ENCODE measurements around the gene NANP.

DNA sequence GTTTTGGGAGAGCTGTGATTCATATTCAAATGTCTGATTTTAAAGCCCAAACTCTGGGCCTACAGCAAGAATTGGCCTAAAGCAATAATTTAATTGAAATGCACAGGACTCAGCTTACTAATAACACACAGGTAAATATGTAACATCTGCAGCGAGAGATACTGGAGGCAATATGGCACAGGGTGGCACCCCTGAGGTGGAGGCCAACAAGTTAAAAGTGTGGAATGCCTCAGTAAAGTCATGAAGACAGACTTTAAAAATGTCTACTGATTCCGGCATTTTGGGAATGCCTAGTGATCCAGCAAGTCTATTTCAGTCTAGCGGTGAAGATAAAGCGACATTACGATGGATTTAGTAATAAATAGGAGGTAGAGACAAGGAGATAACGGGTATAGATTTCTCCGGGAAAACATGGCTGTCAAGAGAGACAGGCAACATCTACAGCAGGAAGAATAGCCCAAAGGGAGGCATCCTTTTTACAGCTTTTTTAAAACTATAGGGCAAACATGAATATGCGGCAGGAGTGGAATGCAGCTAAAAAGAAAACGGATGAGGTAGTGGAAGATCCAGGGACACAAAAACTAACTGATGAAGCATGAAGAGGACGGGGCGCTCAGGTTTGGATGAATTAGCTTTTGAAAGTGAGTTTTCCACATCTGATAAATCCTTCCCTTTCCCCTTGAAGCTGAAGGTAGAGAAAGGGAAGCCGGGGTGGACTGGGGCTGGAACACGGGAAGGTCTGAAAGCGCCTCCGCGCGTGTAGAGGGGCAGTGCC lies 1.2 kb downstream of the NANP start:
- TF ChIP-seq, protein P1, sequence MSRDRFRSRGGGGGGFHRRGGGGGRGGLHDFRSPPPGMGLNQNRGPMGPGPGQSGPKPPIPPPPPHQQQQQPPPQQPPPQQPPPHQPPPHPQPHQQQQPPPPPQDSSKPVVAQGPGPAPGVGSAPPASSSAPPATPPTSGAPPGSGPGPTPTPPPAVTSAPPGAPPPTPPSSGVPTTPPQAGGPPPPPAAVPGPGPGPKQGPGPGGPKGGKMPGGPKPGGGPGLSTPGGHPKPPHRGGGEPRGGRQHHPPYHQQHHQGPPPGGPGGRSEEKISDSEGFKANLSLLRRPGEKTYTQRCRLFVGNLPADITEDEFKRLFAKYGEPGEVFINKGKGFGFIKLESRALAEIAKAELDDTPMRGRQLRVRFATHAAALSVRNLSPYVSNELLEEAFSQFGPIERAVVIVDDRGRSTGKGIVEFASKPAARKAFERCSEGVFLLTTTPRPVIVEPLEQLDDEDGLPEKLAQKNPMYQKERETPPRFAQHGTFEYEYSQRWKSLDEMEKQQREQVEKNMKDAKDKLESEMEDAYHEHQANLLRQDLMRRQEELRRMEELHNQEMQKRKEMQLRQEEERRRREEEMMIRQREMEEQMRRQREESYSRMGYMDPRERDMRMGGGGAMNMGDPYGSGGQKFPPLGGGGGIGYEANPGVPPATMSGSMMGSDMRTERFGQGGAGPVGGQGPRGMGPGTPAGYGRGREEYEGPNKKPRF (IDR thresholded peaks at IDR 0.05; ENCODE audit: low read depth, low read length), result no peak
- TF ChIP-seq HNRNPK (IDR thresholded peaks at IDR 0.05; ENCODE audit: low read depth, low read length, poor library complexity, severe bottlenecking) (no peak), BRCA1 (IDR thresholded peaks at IDR 0.05) (no peak), BRCA1 (CRISPR knock-in tag; IDR thresholded peaks at IDR 0.05) (no peak), SAFB2 (IDR thresholded peaks at IDR 0.05; ENCODE audit: borderline replicate concordance, low read depth, low read length, severe bottlenecking) (no peak), FOXM1 (IDR thresholded peaks at IDR 0.05; ENCODE audit: low read depth) (no peak), FOXM1 (CRISPR knock-in tag; IDR thresholded peaks at IDR 0.05; ENCODE audit: low read depth) (no peak), MXI1 (IDR thresholded peaks at IDR 0.05; ENCODE audit: low read depth, low read length) (no peak), EGR1 (conservative IDR thresholded peaks at IDR 0.05) (no peak), CREM (IDR thresholded peaks at IDR 0.05; ENCODE audit: low read depth) (no peak), NKRF (IDR thresholded peaks at IDR 0.05; ENCODE audit: borderline replicate concordance) (no peak), CBX5 (IDR thresholded peaks at IDR 0.05; ENCODE audit: borderline replicate concordance, low read depth) (no peak)
- TF ChIP-seq, protein P2, sequence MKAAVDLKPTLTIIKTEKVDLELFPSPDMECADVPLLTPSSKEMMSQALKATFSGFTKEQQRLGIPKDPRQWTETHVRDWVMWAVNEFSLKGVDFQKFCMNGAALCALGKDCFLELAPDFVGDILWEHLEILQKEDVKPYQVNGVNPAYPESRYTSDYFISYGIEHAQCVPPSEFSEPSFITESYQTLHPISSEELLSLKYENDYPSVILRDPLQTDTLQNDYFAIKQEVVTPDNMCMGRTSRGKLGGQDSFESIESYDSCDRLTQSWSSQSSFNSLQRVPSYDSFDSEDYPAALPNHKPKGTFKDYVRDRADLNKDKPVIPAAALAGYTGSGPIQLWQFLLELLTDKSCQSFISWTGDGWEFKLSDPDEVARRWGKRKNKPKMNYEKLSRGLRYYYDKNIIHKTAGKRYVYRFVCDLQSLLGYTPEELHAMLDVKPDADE (conservative IDR thresholded peaks at IDR 0.05; ENCODE audit: control insufficient read depth, low read depth, low read length), result no peak
- TF ChIP-seq, protein P3, sequence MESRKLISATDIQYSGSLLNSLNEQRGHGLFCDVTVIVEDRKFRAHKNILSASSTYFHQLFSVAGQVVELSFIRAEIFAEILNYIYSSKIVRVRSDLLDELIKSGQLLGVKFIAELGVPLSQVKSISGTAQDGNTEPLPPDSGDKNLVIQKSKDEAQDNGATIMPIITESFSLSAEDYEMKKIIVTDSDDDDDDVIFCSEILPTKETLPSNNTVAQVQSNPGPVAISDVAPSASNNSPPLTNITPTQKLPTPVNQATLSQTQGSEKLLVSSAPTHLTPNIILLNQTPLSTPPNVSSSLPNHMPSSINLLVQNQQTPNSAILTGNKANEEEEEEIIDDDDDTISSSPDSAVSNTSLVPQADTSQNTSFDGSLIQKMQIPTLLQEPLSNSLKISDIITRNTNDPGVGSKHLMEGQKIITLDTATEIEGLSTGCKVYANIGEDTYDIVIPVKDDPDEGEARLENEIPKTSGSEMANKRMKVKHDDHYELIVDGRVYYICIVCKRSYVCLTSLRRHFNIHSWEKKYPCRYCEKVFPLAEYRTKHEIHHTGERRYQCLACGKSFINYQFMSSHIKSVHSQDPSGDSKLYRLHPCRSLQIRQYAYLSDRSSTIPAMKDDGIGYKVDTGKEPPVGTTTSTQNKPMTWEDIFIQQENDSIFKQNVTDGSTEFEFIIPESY (CRISPR knock-in tag; IDR thresholded peaks at IDR 0.05), result no peak
- TF ChIP-seq, protein P4, sequence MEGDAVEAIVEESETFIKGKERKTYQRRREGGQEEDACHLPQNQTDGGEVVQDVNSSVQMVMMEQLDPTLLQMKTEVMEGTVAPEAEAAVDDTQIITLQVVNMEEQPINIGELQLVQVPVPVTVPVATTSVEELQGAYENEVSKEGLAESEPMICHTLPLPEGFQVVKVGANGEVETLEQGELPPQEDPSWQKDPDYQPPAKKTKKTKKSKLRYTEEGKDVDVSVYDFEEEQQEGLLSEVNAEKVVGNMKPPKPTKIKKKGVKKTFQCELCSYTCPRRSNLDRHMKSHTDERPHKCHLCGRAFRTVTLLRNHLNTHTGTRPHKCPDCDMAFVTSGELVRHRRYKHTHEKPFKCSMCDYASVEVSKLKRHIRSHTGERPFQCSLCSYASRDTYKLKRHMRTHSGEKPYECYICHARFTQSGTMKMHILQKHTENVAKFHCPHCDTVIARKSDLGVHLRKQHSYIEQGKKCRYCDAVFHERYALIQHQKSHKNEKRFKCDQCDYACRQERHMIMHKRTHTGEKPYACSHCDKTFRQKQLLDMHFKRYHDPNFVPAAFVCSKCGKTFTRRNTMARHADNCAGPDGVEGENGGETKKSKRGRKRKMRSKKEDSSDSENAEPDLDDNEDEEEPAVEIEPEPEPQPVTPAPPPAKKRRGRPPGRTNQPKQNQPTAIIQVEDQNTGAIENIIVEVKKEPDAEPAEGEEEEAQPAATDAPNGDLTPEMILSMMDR (IDR thresholded peaks at IDR 0.05 in 2 of 3, conservative IDR thresholded peaks at IDR 0.05 in 1 of 3; ENCODE audit: insufficient read depth in 2 of 3, low read depth in 1 of 3, low read length in 3 of 3), result no peak
- TF ChIP-seq, protein P5, sequence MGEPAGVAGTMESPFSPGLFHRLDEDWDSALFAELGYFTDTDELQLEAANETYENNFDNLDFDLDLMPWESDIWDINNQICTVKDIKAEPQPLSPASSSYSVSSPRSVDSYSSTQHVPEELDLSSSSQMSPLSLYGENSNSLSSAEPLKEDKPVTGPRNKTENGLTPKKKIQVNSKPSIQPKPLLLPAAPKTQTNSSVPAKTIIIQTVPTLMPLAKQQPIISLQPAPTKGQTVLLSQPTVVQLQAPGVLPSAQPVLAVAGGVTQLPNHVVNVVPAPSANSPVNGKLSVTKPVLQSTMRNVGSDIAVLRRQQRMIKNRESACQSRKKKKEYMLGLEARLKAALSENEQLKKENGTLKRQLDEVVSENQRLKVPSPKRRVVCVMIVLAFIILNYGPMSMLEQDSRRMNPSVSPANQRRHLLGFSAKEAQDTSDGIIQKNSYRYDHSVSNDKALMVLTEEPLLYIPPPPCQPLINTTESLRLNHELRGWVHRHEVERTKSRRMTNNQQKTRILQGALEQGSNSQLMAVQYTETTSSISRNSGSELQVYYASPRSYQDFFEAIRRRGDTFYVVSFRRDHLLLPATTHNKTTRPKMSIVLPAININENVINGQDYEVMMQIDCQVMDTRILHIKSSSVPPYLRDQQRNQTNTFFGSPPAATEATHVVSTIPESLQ (CRISPR knock-in tag; IDR thresholded peaks at IDR 0.05), result no peak
